ENCODE measurements around the gene YAE1. TPM values are rescaled to one million over a fixed set of nuclear protein-coding genes. Genes with fewer than 3 reads are reported as not detected.

Gene YAE1
- total RNA-seq, 1 experiment from 2014 or later = 29.1 TPM

- no TSS peak for BruUV-seq (replicated peaks)
- intact Hi-C loops (cut with micrococcal nuclease; ENCODE audit: unreplicated experiment) = no loop called here
- no peak for TF ChIP-seq EZH2 (IDR thresholded peaks at IDR 0.05; ENCODE audit: borderline replicate concordance, low read depth, low read length, poor library complexity, severe bottlenecking)
- TF ChIP-seq, protein P1, sequence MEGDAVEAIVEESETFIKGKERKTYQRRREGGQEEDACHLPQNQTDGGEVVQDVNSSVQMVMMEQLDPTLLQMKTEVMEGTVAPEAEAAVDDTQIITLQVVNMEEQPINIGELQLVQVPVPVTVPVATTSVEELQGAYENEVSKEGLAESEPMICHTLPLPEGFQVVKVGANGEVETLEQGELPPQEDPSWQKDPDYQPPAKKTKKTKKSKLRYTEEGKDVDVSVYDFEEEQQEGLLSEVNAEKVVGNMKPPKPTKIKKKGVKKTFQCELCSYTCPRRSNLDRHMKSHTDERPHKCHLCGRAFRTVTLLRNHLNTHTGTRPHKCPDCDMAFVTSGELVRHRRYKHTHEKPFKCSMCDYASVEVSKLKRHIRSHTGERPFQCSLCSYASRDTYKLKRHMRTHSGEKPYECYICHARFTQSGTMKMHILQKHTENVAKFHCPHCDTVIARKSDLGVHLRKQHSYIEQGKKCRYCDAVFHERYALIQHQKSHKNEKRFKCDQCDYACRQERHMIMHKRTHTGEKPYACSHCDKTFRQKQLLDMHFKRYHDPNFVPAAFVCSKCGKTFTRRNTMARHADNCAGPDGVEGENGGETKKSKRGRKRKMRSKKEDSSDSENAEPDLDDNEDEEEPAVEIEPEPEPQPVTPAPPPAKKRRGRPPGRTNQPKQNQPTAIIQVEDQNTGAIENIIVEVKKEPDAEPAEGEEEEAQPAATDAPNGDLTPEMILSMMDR (conservative IDR thresholded peaks at IDR 0.05; ENCODE audit: low read depth, low read length) = no peak
- Histone ChIP-seq H3K4me3 (ENCODE audit: low read depth, low read length, poor library complexity, severe bottlenecking) (no peak overlapping the region), H3K9me3 (ENCODE audit: low read depth, low read length, poor library complexity, severe bottlenecking) (no peaks in the 10 kb centered on the region), H3K27me3 (replicated peaks; ENCODE audit: insufficient read depth, low read depth, low read length, poor library complexity) (no peaks in the 10 kb centered on the region), H3K36me3 (ENCODE audit: insufficient read depth, low read length, poor library complexity, severe bottlenecking) (no peaks in the 10 kb centered on the region), H3K27ac (ENCODE audit: low read depth, low read length, poor library complexity, severe bottlenecking) (no peak overlapping the region), H3K4me1 (ENCODE audit: insufficient read depth, low read length, poor library complexity, severe bottlenecking) (no peaks in the 10 kb centered on the region)
- ChIA-PET CTCF (no interaction called here), POLR2A (ENCODE audit: low non-redundant PET) (no interaction called here)
- no peak for DNase-seq (ENCODE audit: low spot score)
Observed at GRCh38 chr7:39615350-39615975, 49.3 kb downstream of the YAE1 start.

DNA sequence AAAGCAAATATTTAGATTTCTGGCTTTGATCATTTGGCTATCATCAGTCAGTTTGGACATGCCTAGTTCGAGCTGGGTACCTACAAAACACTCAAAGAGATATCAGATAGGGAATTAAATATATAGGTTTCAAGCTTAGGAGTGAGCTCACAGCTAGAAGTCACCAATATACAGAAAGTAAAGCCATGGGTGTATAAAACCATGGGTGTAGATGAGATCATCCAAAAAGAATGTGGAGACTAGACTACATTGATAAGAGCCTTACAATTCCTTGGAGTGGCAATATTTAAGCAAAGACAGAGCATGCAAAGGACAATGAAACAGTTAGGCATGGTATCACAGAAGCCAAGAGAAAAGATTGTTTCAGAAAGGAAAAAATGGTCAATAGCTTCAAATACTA, 49.9 kb downstream of the YAE1 start:
- ChIA-PET CTCF (no interaction called here), POLR2A (ENCODE audit: low non-redundant PET) (no interaction called here)
- no peak for DNase-seq (ENCODE audit: low spot score)
- Histone ChIP-seq H3K36me3 (ENCODE audit: insufficient read depth, low read length, poor library complexity, severe bottlenecking) (peaks cover 3% of the 10 kb centered on the region), H3K9me3 (ENCODE audit: low read depth, low read length, poor library complexity, severe bottlenecking) (no peaks in the 10 kb centered on the region), H3K4me3 (ENCODE audit: low read depth, low read length, poor library complexity, severe bottlenecking) (no peak overlapping the region), H3K27ac (ENCODE audit: low read depth, low read length, poor library complexity, severe bottlenecking) (no peak overlapping the region), H3K4me1 (ENCODE audit: insufficient read depth, low read length, poor library complexity, severe bottlenecking) (peaks cover under 1% of the 10 kb centered on the region), H3K27me3 (replicated peaks; ENCODE audit: insufficient read depth, low read depth, low read length, poor library complexity) (no peaks in the 10 kb centered on the region)
- intact Hi-C loops (cut with micrococcal nuclease; ENCODE audit: unreplicated experiment) = no loop called here
- TF ChIP-seq EZH2 (IDR thresholded peaks at IDR 0.05; ENCODE audit: borderline replicate concordance, low read depth, low read length, poor library complexity, severe bottlenecking) = no peak
- TF ChIP-seq, protein P1 (conservative IDR thresholded peaks at IDR 0.05; ENCODE audit: low read depth, low read length) = no peak
- no TSS peak for BruUV-seq (replicated peaks)

DNA sequence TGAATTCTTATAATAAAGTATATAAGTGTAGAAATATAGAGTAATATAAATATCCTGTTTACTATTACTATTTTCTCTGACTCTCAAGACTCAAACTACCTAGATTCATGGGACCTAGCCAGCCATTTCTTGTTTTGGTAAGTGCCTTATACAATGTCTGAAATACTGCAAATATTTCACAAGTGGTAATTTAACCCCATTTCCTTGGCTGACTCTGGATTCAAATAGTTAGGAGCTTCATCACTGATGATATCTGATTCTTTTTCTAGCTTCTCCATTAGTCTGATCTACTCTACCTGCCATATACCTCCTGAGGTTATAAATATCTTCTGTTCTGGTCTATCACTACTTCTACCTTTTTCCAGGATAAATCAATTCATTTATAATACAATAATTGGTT, 50.8 kb downstream of the YAE1 start:
- H3K4me3 ChIP-seq (ENCODE audit: low read depth, low read length, poor library complexity, severe bottlenecking) = no peak overlapping the region
- no peaks in the 10 kb centered on the region for H3K27me3 ChIP-seq (replicated peaks; ENCODE audit: insufficient read depth, low read depth, low read length, poor library complexity)
- H3K27ac ChIP-seq (ENCODE audit: low read depth, low read length, poor library complexity, severe bottlenecking) = no peak overlapping the region
- H3K36me3 ChIP-seq (ENCODE audit: insufficient read depth, low read length, poor library complexity, severe bottlenecking) = peaks cover 5% of the 10 kb centered on the region
- H3K4me1 ChIP-seq (ENCODE audit: insufficient read depth, low read length, poor library complexity, severe bottlenecking) = peaks cover 3% of the 10 kb centered on the region
- intact Hi-C loops (cut with micrococcal nuclease; ENCODE audit: unreplicated experiment) = no loop called here
- DNase-seq (ENCODE audit: low spot score) = no peak
- TF ChIP-seq, protein P1 (conservative IDR thresholded peaks at IDR 0.05; ENCODE audit: low read depth, low read length) = no peak
- no peak for TF ChIP-seq EZH2 (IDR thresholded peaks at IDR 0.05; ENCODE audit: borderline replicate concordance, low read depth, low read length, poor library complexity, severe bottlenecking)
- no TSS peak for BruUV-seq (replicated peaks)
- ChIA-PET POLR2A (ENCODE audit: low non-redundant PET) (no interaction called here), CTCF (no interaction called here)
- no peaks in the 10 kb centered on the region for H3K9me3 ChIP-seq (ENCODE audit: low read depth, low read length, poor library complexity, severe bottlenecking)

All from A673 (cell line).